ENCODE data around the gene MBP.

Gene MBP

GRCh38 chr18:77016936-77017335 lies 115.6 kb downstream of the MBP start:
- DNase-seq: no peak

- no peak for DNase-seq
Measured at GRCh38 chr18:77015771-77016710, 116.5 kb downstream of the MBP start.

GRCh38 chr18:77015169-77015568 lies 117.4 kb downstream of the MBP start:
- no peak for DNase-seq

GRCh38 chr18:77014538-77014937 lies 118.0 kb downstream of the MBP start:
- DNase-seq: no peak

- no peak for DNase-seq
Measured at GRCh38 chr18:77013811-77014521, 118.6 kb downstream of the MBP start.

GRCh38 chr18:77012806-77013541 lies 119.6 kb downstream of the MBP start:
- DNase-seq: no peak

GRCh38 chr18:77012120-77012519 lies 120.5 kb downstream of the MBP start:
- DNase-seq: no peak

GRCh38 chr18:77009675-77010074 lies 122.9 kb downstream of the MBP start:
- no peak for DNase-seq

- no peak for DNase-seq
Measured at GRCh38 chr18:77008576-77009315, 123.8 kb downstream of the MBP start.

GRCh38 chr18:77008006-77008405 lies 124.6 kb downstream of the MBP start:
- DNase-seq: no peak

- DNase-seq: no peak
Measured at GRCh38 chr18:77007251-77007650, 125.3 kb downstream of the MBP start.

GRCh38 chr18:77006305-77007175 lies 126.0 kb downstream of the MBP start:
- no peak for DNase-seq

- no peak for DNase-seq
Measured at GRCh38 chr18:77005651-77006195, 126.9 kb downstream of the MBP start.

- DNase-seq: no peak
Measured at GRCh38 chr18:77004555-77005380, 127.8 kb downstream of the MBP start.

GRCh38 chr18:77003316-77003715 lies 129.3 kb downstream of the MBP start:
- no peak for DNase-seq

- DNase-seq: no peak
Measured at GRCh38 chr18:77002496-77002895, 130.1 kb downstream of the MBP start.

GRCh38 chr18:77001979-77002378 lies 130.6 kb downstream of the MBP start:
- no peak for DNase-seq

GRCh38 chr18:77001041-77001440 lies 131.5 kb downstream of the MBP start:
- DNase-seq: no peak

- DNase-seq: peak; percentile 12
Measured at GRCh38 chr18:77000527-77000926, 132.1 kb downstream of the MBP start.

- DNase-seq: no peak
Measured at GRCh38 chr18:76999077-76999476, 133.5 kb downstream of the MBP start.

All from activated effector memory CD4-positive, alpha-beta T cell treated with Interleukin-2 at 50 U/mL for 16 hours (primary cell).